ENCODE data around the gene TMEM259.
A peak's percentile ranks its signal among the peaks of the same experiment; 100 is the strongest.

TMEM259 gene

GRCh38 chr19:1057176-1057855 lies 36.4 kb upstream of the TMEM259 start:
- TF ChIP-seq CTCF (IDR thresholded peaks at IDR 0.05; ENCODE audit: low read depth, low read length, missing control alignments): no peak
- H3K27me3 ChIP-seq (replicated peaks): no peaks in the 10 kb centered on the region
- peak; percentile 58 for DNase-seq
- H3K4me3 ChIP-seq (ENCODE audit: low read depth, low read length): no peak overlapping the region
- in situ Hi-C loops (cut with HindIII; ENCODE audit: low pct_ligation_motif_present, low sequenced_read_pairs): no loop called here
- H3K27ac ChIP-seq: no peak overlapping the region
- H3K36me3 ChIP-seq (replicated peaks): no peaks in the 10 kb centered on the region

- in situ Hi-C loops (cut with HindIII; ENCODE audit: low pct_ligation_motif_present, low sequenced_read_pairs): no loop called here
- Histone ChIP-seq H3K27ac (no peak overlapping the region), H3K27me3 (replicated peaks) (no peaks in the 10 kb centered on the region), H3K36me3 (replicated peaks) (no peaks in the 10 kb centered on the region), H3K4me3 (ENCODE audit: low read depth, low read length) (no peak overlapping the region)
- DNase-seq: no peak
- TF ChIP-seq CTCF (IDR thresholded peaks at IDR 0.05; ENCODE audit: low read depth, low read length, missing control alignments): no peak
Observed at GRCh38 chr19:1055886-1056620, 35.1 kb upstream of the TMEM259 start.

GRCh38 chr19:1055028-1055425 lies 34.1 kb upstream of the TMEM259 start:
- TF ChIP-seq CTCF (IDR thresholded peaks at IDR 0.05; ENCODE audit: low read depth, low read length, missing control alignments): no peak
- Histone ChIP-seq H3K4me3 (ENCODE audit: low read depth, low read length) (no peak overlapping the region), H3K27me3 (replicated peaks) (no peaks in the 10 kb centered on the region), H3K27ac (no peak overlapping the region), H3K36me3 (replicated peaks) (no peaks in the 10 kb centered on the region)
- no peak for DNase-seq
- in situ Hi-C loops (cut with HindIII; ENCODE audit: low pct_ligation_motif_present, low sequenced_read_pairs): no loop called here

- H3K4me3 ChIP-seq (ENCODE audit: low read depth, low read length): no peak overlapping the region
- in situ Hi-C loops (cut with HindIII; ENCODE audit: low pct_ligation_motif_present, low sequenced_read_pairs): no loop called here
- DNase-seq: no peak
- no peaks in the 10 kb centered on the region for H3K36me3 ChIP-seq (replicated peaks)
- H3K27me3 ChIP-seq (replicated peaks): no peaks in the 10 kb centered on the region
- no peak overlapping the region for H3K27ac ChIP-seq
- TF ChIP-seq CTCF (IDR thresholded peaks at IDR 0.05; ENCODE audit: low read depth, low read length, missing control alignments): no peak
Observed at GRCh38 chr19:1054102-1055027, 33.4 kb upstream of the TMEM259 start.

- Histone ChIP-seq H3K4me3 (ENCODE audit: low read depth, low read length) (no peak overlapping the region), H3K36me3 (replicated peaks) (no peaks in the 10 kb centered on the region), H3K27me3 (replicated peaks) (no peaks in the 10 kb centered on the region), H3K27ac (no peak overlapping the region)
- in situ Hi-C loops (cut with HindIII; ENCODE audit: low pct_ligation_motif_present, low sequenced_read_pairs): no loop called here
- DNase-seq: no peak
- TF ChIP-seq CTCF (IDR thresholded peaks at IDR 0.05; ENCODE audit: low read depth, low read length, missing control alignments): no peak
Observed at GRCh38 chr19:1053176-1054101, 32.5 kb upstream of the TMEM259 start.

Data from brain microvascular endothelial cell (primary cell).